GM12878 (cell line): Measurements from ENCODE around the gene ACKR1. TPM values are rescaled to one million over a fixed set of nuclear protein-coding genes. Genes with fewer than 3 reads are reported as not detected.

Experiments used
- ATAC-seq: fragments of 200-7000 bp; cut with Tn5 transposase; 3 replicates; pipeline ENCODE4 v1.9.1; 2020; ENCODE audit warnings: mild to moderate bottlenecking, moderate library complexity
- BruUV-seq: library from RNA; stranded (reverse); fragments of 400-500 nt; replicated peaks from 2 replicates; lab custom pipeline; 2021; lab: Mats Ljungman, UMichigan
- CTCF ChIA-PET: fragments of 300-600 bp; sonication (Branson Sonifier 250); formaldehyde crosslinking; extraction: SDS; loops from one replicate; lab custom pipeline; 2021; ENCODE audit warnings: inconsistent platforms; lab: Yijun Ruan, JAX
- POLR2A ChIA-PET: fragments of 350-600 bp; formaldehyde crosslinking; extraction: SDS; loops from one replicate; lab custom pipeline; 2021; ENCODE audit warnings: inconsistent platforms; lab: Charles Lee
- RAD21 ChIA-PET: fragments of 300-600 bp; sonication (Branson Sonifier 250); formaldehyde crosslinking; loops from one replicate; lab custom pipeline; 2023; ENCODE audit warnings: antibody characterized with exemption; ENCODE audit not compliant: unreplicated experiment; lab: Charles Lee
- SMC1A ChIA-PET: fragments of 300-600 bp; sonication (Branson Sonifier 250); formaldehyde crosslinking; loops from one replicate; lab custom pipeline; 2023; ENCODE audit not compliant: unreplicated experiment, uncharacterized antibody; lab: Charles Lee
- DNase-seq: peaks from one replicate; pipeline ENCODE4 v3.0.0-alpha.2; 2011; ENCODE audit warnings: low read depth, low spot score
- FAIRE-seq: peaks from 3 replicates; lab custom pipeline; 2011; peaks lifted over from hg19 to GRCh38; lab: Jason Lieb, UNC
- H2AFZ ChIP-seq: 2 replicates; pipeline ENCODE4 v1.6.0; 2011; ENCODE audit warnings: low read depth, low read length, control low read depth; ENCODE audit not compliant: control insufficient read depth
- H3K27ac ChIP-seq: 2 replicates; pipeline ENCODE4 v1.5.1; 2011; ENCODE audit warnings: control low read depth; ENCODE audit not compliant: control insufficient read depth, insufficient read depth
- H3K27me3 ChIP-seq, 2 experiments: replicated peaks in 1 of 2; 2 replicates each; pipeline versions ENCODE4 v1.6.0 to v1.6.1; 2011; ENCODE audit warnings: low read length in 1 of 2; ENCODE audit not compliant: control insufficient read depth in 2 of 2, insufficient read depth in 2 of 2
- H3K36me3 ChIP-seq, 2 experiments: 2 replicates each; pipeline ENCODE4 v1.5.1; 2011; ENCODE audit warnings: low read length in 1 of 2; ENCODE audit not compliant: control insufficient read depth in 2 of 2, insufficient read depth in 2 of 2
- H3K4me1 ChIP-seq: 2 replicates; pipeline ENCODE4 v1.6.1; 2011; ENCODE audit warnings: mild to moderate bottlenecking, low read length, moderate library complexity, mixed read lengths; ENCODE audit not compliant: control insufficient read depth, insufficient read depth
- H3K4me2 ChIP-seq: 2 replicates; pipeline ENCODE4 v1.6.0; 2011; ENCODE audit warnings: control low read depth; ENCODE audit not compliant: control insufficient read depth, insufficient read depth
- H3K4me3 ChIP-seq: fragments of 200-600 bp; sonication (generic); 2 replicates; pipeline ENCODE4 v1.5.1; 2016
- H3K79me2 ChIP-seq: 2 replicates; pipeline ENCODE4 v1.6.0; 2011; ENCODE audit warnings: low read length; ENCODE audit not compliant: control insufficient read depth, insufficient read depth
- H3K9ac ChIP-seq: 2 replicates; pipeline ENCODE4 v1.8.0; 2011; ENCODE audit warnings: low read length, control low read depth, mixed read lengths; ENCODE audit not compliant: control insufficient read depth, insufficient read depth
- H3K9me3 ChIP-seq: replicated peaks from 3 replicates; pipeline ENCODE4 v1.5.1; 2011; ENCODE audit warnings: mild to moderate bottlenecking, low read length; ENCODE audit not compliant: control insufficient read depth, insufficient read depth
- H4K20me1 ChIP-seq: 2 replicates; pipeline ENCODE4 v1.6.0; 2011; ENCODE audit not compliant: control insufficient read depth, insufficient read depth
- JUND ChIP-seq: IDR thresholded peaks from 2 replicates; pipeline ENCODE4 v1.6.1; 2012; ENCODE audit warnings: low read depth, mild to moderate bottlenecking, low read length, improper control_type of control experiment, moderate library complexity
- NR2C2 ChIP-seq: IDR thresholded peaks from 2 replicates; pipeline ENCODE4 v1.6.1; 2011; ENCODE audit warnings: borderline replicate concordance, low read depth; ENCODE audit not compliant: control insufficient read depth, insufficient read length
- PML ChIP-seq: IDR thresholded peaks from 2 replicates; pipeline ENCODE4 v1.6.1; 2012; ENCODE audit warnings: low read length, inconsistent platforms
- SREBF1 ChIP-seq: IDR thresholded peaks from 2 replicates; pipeline ENCODE4 v1.6.1; 2012; ENCODE audit warnings: mild to moderate bottlenecking, low read length
- SREBF2 ChIP-seq: IDR thresholded peaks from 2 replicates; pipeline ENCODE4 v1.6.1; 2012; ENCODE audit warnings: mild to moderate bottlenecking, low read length
- TCF12 ChIP-seq: IDR thresholded peaks from 2 replicates; pipeline ENCODE4 v1.6.1; 2011; ENCODE audit warnings: low read depth, mild to moderate bottlenecking, low read length
- TCF7 ChIP-seq: IDR thresholded peaks from 2 replicates; pipeline ENCODE4 v1.6.1; 2014; ENCODE audit warnings: antibody characterized with exemption, borderline replicate concordance
- WGBS: methylation state at CpG from one replicate; pipeline ENCODE4 v1.1.6; 2016; ENCODE audit warnings: low lambda C conversion rate; ENCODE audit not compliant: insufficient replicate concordance, insufficient coverage; ENCODE audit errors: missing lambda C conversion rate; 5-methylcytosine and 5-hydroxymethylcytosine counted together
- in situ Hi-C: fragments of 300-500 bp; cut with MboI; formaldehyde crosslinking; loops from 9 replicates; pipeline ENCODE4 v1.14.3; 2018; ENCODE audit warnings: mixed read lengths
- intact Hi-C: fragments of 100-400 bp; cut with micrococcal nuclease; formaldehyde crosslinking; loops from one replicate; pipeline ENCODE4 v1.14.2; 2022; ENCODE audit not compliant: unreplicated experiment
- polyA plus RNA-seq, 11 experiments: library from polyadenylated mRNA; depleted of rRNA in 4 of 11; unstranded in 6 of 11; stranded (reverse) in 5 of 11; fragments of >200 nt; fragmentation: Nextera tagmentation in 4 of 11; fragmentation: Illumina TruSeq in 1 of 11; extraction: Ambion mirVana in 4 of 11; extraction: Trizol in 1 of 11; gene quantifications; 1 replicate in 1 of 11; 2 replicates in 10 of 11; pipeline versions ENCODE4 v1.2.1 to v1.2.3, GENCODE V29; 2011 to 2016; ENCODE audit warnings: inconsistent platforms in 2 of 11, missing spikeins in 2 of 11, low read depth in 1 of 11
- total RNA-seq, 4 experiments: library from RNA; depleted of rRNA in 3 of 4; stranded (reverse); fragments of >200 nt in 3 of 4; fragmentation: Illumina TruSeq in 1 of 4; extraction: Trizol in 1 of 4; gene quantifications; 2 replicates each; pipeline versions ENCODE4 v1.2.1 to v1.2.3, GENCODE V29; 2013 to 2021

ACKR1 gene
- total and polyA plus RNA-seq, 10 of the 15 experiments (the other 5 are each of a cell fraction or from before 2014, with no cell fraction given) = 0.06 to 1.8 (median 0.38) TPM; not detected in 1

- no peak overlapping the region for H3K27ac ChIP-seq
- intact Hi-C loops = loop anchor here (5.0 to 10.0 kb wide), 2 partner anchors 582 to 795 kb away; no protein-coding TSS in a partner anchor
- H3K9ac ChIP-seq = no peak overlapping the region
- POLR2A ChIA-PET = no interaction called here
- no peaks in the 10 kb centered on the region for H3K9me3 ChIP-seq
- BruUV-seq = no TSS peak
- H3K36me3 ChIP-seq = no peaks in the 10 kb centered on the region
- no peaks in the 10 kb centered on the region for H4K20me1 ChIP-seq
- H3K4me1 ChIP-seq = no peaks in the 10 kb centered on the region; the same call in 1 of the 2 replicates
- CTCF ChIA-PET = interaction anchor here (1.2 to 11.1 kb wide), 13 partner anchors 8 to 794 kb away, joined by 3 to 236 read pairs (median 8); partner anchors contain the start of gene ACKR1
- RAD21 ChIA-PET = interaction anchor here (0.6 to 2.9 kb wide), 6 partner anchors 22 to 677 kb away, joined by 3 to 25 read pairs (median 5); no protein-coding TSS in a partner anchor
- no peak overlapping the region for H3K4me2 ChIP-seq
- no peak for ATAC-seq
- 9% methylated on average over 4 of the region's 4 CpGs for WGBS
- SMC1A ChIA-PET = interaction anchor here (0.6 to 4.4 kb wide), 5 partner anchors 16 to 679 kb away, joined by 3 to 49 read pairs (median 12); no protein-coding TSS in a partner anchor
- DNase-seq = no peak
- TF ChIP-seq SREBF1 (no peak), SREBF2 (no peak), PML (no peak), TCF7 (no peak), TCF12 (no peak), JUND (no peak), NR2C2 (no peak)
- no peak for FAIRE-seq
- H3K27me3 ChIP-seq = peaks cover 1 to 6% of the 10 kb centered on the region in 2 experiments; a peak in 3 of 4 replicates
- no peaks in the 10 kb centered on the region for H3K79me2 ChIP-seq
- no peak overlapping the region for H2AFZ ChIP-seq
- in situ Hi-C loops = no loop called here
- H3K4me3 ChIP-seq = no peak overlapping the region
Measured at GRCh38 chr1:159212596-159212995, 7.9 kb downstream of the ACKR1 start.
